Caki2 (cell line): ENCODE results near the gene VANGL1. TPM values are rescaled to one million over a fixed set of nuclear protein-coding genes. Genes with fewer than 3 reads are reported as not detected.

Experiments
- DNase-seq: peaks from one replicate; pipeline ENCODE4 v3.0.0-alpha.2; 2015; ENCODE audit warnings: low read depth
- in situ Hi-C: cut with HindIII; loops from 2 replicates; pipeline ENCODE4 v1.10.0; 2016; ENCODE audit warnings: low sequenced_read_pairs, low pct_unique_long_range_greater_than_20kb, mixed read lengths
- total RNA-seq: library from RNA; depleted of rRNA; stranded (reverse); fragments of >200 nt; shearing (Covaris generic); gene quantifications from 2 replicates; pipeline ENCODE4 v1.2.3, GENCODE V29; 2014; ENCODE audit warnings: low replicate concordance; rRNA removed

The VANGL1 gene
- total RNA-seq, 1 experiment from 2014 or later, result 3.6 TPM

DNA sequence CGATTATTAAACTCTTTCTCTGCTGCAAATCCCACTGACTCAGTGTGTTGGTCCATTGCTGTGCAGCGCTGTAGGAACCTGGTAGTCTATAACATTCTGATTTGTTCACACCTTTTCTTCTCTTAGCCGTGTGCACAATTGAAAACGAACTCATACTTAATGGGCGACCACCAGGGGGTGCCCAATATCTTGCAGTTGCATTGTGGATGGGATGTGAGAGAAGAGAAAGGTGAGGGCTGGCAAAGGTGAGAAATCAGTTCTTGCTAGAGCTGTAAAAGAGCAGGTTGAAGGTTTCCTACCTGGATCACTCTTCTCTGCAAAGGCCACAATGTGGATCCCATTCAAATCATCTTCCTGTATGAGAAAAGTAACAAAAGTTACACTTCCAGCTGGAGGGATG lies 75.8 kb downstream of the VANGL1 start:
- in situ Hi-C loops, result no loop called here
- DNase-seq, result peak; percentile 30

DNA sequence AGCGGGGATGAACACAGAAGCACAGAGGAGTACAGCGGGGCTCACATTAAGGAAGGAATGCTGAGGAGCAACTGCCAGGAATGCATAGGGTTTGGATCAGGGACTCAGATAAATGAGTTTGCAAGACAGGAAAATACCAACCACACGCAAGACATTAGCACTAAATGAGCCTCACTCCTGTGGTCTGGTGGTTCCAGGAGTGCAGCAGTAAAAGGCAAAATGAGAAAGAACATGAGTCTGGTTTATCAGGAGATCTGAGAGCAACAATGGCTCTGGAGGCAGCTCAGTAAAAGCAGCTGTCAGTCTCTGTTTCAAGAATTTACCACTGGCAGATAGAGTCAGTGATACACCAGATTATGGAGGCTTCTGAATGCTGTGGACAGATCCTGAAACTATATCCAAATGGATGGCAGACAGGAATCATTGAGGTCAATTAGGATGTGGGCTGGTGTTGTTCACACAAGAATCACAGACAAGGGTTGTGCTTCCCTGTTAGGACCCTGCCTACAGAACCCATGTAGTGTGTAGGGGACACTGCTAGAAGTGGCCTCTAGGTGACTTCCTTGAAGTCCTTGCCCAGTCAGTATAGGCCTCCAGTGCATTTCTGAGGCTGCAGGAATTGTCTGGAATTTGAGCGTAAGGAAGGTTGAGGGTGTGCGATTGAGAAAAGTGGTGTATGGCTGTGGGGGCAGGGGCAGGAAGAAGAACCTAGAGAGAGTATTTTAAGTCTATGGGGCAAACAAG lies 76.4 kb downstream of the VANGL1 start:
- no peak for DNase-seq
- in situ Hi-C loops, result no loop called here

DNA sequence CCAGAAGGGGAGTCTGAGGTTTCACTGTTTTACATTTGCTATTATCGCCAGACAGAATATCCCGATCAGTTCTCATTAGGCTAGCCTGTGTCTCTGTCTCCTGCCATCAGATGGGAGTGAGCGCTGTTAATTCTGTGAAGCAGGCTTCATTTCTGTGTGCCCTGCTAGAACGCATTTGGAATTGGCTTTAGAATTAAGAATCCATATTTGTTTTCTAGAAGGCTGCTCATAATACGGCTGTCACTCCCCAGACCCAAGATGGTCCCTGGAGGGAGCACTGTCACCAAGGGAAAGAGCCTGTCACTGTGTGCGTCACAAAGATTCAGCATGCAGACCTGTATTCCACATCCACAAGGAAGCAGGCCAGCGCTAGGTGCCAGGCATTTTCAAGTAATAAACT lies 77.5 kb downstream of the VANGL1 start:
- in situ Hi-C loops, result no loop called here
- no peak for DNase-seq

DNA sequence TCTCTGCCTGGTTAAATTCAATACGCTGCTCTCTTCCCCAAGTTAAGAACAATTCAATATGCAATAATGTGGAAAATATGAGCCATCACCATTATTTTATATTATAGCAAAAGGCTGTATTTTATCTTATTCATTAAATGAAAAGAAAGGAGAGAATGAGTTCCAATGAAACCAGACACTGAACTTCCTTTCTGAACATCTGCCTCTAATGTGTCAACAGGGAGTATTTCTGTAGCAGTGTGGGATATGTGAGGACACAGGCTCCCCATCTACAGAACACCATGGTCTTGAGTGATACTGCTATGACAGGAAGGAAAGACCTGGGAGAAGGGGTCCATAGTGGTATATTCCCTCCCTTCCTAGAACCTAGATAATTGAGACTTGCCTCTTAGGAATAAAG lies 80.5 kb downstream of the VANGL1 start:
- in situ Hi-C loops, result no loop called here
- no peak for DNase-seq

DNA sequence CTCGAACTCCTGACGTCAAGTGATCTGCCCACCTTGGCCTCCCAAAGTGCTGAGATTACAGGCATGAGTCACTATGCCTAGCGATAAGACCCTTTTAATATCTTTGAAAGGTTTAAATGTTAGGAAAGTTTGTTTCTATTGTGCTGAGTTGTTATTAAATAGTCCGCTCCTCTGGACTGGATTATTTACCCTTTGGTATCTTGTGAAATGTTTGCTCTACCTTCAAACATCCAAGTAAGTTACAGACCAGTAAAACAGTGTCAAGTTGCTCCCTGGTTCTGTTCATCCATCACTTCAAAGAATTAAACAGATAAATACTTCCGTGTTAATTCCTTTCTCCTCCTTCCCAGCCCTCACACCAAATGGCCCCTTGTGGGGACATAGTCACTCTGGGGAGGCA lies 82.0 kb downstream of the VANGL1 start:
- in situ Hi-C loops, result no loop called here
- DNase-seq, result no peak

DNA sequence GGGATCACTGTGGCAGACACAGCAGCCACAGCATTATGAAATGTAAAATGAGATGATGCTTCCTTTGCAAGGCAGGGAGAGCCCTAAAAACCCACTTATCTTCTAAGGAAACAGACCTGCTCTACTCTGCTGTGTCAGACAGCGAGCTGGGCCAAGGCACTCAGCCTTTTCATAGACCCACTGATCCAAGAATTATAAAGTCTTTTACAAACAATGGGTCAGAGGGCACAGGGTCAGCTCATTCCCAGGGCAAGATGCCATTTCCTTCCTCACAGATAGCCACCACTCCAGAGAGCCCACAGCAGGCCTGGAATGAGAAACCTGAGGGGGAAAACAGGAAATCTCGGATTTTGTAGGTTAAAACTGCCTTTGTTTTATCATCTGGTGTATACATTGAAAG lies 83.8 kb downstream of the VANGL1 start:
- DNase-seq, result no peak
- in situ Hi-C loops, result no loop called here

DNA sequence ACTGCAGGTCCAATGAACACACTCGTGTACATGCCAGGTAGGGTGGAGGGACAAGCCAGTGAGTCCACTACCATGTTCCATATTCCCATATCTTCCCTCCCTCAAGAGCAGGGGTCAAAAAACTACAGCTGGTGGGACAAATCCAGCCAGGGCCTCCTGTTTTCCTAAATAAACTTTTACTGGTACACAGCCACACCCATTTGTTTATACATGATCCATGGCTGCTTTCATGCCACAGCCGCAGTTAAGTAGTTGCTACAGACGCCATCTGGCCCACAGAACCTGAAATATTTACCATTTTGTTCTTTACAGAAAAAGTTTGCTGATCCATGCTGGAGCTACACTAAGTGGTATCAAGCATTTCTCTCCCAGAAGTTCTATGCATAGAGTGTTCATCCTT lies 84.4 kb downstream of the VANGL1 start:
- in situ Hi-C loops, result no loop called here
- no peak for DNase-seq

DNA sequence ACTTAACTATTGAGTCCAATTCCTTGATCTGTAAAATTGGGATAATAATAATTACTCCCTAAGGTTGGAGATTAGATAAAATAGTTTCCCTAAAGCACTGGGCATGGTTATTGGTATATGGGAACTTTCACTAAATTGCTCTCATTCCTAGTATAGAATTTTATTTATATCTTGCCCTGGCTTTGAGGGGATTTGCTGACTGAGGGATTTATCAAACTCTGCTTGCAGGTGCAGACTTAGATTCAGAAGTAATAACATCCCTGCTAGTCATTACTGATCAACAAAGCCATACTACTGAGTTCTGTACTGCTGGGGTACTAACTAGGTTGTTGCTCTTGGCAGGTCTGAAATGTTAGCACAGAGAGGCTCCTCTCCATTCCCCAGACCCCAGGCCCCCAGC lies 84.8 kb downstream of the VANGL1 start:
- no peak for DNase-seq
- in situ Hi-C loops, result no loop called here

DNA sequence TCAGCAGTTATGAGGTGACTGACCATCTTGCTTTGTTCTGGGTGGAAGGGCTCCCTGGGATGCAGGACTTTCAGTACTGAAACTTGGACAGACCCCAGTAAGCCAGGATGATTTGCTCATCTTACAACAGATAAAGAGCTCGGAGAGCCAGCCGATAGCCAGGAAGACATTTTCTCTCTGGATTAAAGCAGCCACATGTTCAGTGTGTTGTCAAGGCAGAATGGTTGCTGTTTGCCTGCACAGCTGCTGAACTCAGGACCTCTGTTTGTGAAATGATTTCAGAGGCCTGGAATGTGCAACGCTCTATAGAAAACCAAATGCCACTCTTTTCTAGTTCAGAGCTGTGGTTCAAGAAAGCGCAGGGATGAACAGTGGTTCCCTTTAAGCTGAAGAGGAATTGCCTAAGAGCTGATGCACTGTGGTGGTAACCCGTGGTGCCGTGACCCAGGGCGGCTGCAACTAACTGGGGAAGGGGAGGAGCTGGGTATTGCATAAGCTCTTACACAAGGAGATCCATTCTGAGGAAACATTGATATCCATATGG lies 86.0 kb downstream of the VANGL1 start:
- in situ Hi-C loops, result no loop called here
- DNase-seq, result peak; percentile 43

DNA sequence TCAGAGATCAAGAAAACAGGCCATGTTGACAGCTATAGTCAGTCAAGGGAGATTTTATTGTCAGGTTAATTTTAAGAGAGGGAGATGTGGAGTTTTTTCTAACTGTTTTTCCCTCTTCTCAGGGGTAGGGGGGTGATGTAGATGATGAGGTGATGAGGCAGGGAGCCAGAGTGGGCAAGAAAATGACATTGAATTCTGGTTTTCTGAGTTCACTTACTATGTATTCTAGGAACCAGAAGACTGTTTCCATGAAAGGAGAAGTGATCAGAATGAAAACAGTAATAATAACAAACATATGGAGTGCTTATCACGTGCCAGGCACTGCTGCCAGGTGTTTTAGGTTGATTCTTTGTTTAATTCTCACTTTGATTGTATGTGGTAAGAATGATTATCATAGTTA lies 86.6 kb downstream of the VANGL1 start:
- in situ Hi-C loops, result no loop called here
- DNase-seq, result no peak

DNA sequence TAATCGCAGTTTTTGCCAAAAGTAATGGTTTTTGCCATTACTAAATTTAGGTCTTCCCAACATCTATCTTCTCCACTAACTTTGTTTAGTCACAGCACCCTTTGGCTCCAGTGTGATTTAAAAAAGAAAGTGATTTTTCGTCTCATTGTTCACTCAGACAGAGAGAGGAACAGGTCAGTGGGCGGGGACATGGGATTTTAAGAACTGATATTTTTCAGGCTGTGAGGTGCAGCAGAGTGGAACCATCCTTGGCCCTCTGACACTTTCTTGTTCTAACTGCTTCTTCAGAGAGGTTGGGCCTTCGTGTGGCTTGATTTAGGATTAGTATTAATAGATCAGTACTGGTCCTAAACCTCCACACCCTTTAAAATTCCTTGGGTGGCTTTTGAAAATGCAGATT lies 88.0 kb downstream of the VANGL1 start:
- in situ Hi-C loops, result no loop called here
- DNase-seq, result no peak

DNA sequence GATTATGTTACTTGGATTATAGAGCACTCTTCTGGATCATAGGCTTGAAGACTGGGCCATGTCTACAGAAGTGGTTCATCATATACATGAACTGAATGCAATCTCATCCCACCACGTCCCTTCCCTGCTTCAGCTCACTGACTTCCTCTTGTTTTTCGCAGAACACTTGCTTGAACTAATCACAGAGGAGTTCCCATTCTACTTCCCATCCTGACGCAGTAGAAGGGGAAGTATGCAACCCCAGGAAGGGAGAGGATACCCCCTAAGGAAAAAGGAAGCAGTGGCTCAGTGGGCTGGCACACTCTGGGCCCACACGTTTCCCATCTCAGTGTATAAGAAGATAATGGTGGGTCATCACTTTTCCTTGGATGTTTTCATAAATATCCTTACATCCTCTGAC lies 90.5 kb downstream of the VANGL1 start:
- in situ Hi-C loops, result no loop called here
- DNase-seq, result no peak

DNA sequence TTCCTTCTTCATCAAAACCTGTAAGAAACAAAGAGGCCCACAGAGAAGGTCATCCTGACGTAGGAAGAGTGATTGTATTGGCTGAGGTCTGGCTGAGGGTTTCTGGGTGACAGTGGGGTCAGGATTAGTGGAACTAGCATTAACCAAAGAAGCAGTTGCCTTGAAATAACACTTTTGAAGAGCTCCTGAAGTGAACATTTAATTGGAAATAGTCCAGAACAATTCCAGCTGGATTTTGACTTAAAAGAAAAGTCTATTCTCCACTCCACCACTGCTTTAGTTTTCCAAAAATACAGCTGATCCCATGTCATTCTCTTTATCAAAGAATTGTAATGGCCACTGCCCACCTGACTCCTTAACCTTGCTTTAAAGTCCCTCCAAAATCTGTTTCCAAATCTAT lies 99.0 kb downstream of the VANGL1 start:
- DNase-seq, result no peak
- in situ Hi-C loops, result no loop called here

DNA sequence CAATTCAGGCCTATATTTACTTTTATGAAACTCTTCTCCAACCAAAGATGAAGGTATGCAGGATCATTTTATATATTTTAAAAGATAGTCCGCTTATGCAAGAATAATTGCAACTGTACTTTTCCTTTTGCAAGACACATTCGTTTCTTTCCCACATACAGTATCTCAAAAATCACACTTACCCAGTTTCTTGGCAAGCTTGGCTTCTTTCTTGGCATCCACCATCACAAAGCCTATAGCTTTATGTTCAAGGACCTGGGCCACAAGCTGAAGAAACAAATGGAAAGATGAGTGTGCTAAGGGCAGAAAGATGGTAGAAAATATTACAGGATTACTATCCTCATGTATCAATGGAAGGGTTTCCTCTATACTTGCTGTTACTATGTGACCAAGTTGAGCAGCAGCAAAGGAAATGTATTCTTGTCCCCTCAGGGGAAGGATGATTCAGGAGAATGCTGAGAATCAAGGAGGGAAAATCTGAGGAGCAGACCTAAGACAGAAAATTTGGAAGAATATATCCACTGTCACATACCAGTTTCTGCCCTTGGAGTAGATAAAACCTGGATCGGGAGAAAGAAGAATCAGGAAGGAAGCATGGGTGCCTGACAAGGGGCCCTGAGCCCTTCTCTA lies 103.0 kb downstream of the VANGL1 start:
- DNase-seq, result no peak
- in situ Hi-C loops, result no loop called here

DNA sequence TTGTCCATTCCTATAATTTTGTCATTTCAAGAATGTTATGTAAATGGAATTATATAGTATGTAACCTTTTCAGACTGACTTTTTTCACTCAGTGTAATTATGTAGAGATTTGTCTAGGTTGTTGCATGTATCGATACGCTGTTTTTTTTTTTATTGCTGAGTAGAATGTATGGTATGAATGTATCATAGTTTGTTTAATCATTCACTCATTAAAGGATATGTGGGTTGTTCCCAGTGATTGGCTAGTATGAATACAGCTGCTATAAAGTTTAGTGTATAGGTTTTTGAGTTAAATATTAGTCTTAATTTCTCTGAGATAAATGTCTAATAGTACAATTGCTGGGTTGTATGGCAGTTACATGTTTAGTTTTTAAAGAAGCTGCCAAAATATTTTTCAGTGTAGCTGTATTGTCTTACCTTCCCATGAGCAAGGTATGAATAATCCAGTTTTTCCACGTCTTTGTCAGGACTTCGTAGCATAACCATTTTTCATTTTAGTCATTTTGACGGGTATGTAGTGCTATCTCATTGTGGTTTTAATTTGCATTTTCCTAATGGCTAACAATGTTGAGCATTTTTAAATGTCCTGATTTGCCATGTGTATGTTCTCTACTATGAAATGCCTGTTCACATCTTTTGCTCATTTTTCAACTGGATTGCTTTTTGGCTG lies 104.4 kb downstream of the VANGL1 start:
- in situ Hi-C loops, result no loop called here
- no peak for DNase-seq

Other genes with a start within 250 kb of the VANGL1 start
- gene CASQ2, start 126.7 kb downstream of the VANGL1 start, total RNA-seq, result not detected in 2 replicates
- gene NHLH2, start 199.2 kb downstream of the VANGL1 start, total RNA-seq, result not detected in 2 replicates